H1 (cell line): ENCODE data around the gene MUC4. TPM values are rescaled to one million over a fixed set of nuclear protein-coding genes. Genes with fewer than 3 reads are reported as not detected.

Experiments used
- ASH2L ChIP-seq: fragments of 200-600, 300-600 bp; sonication (generic); IDR thresholded peaks from one replicate; pipeline ENCODE4 v1.7.1; 2017; ENCODE audit warnings: low read length
- GTF2F1 ChIP-seq: IDR thresholded peaks from 2 replicates; pipeline ENCODE4 v1.6.1; 2012; ENCODE audit warnings: low read depth, low read length, improper control_type of control experiment, borderline replicate concordance
- TCF12 ChIP-seq: IDR thresholded peaks from 2 replicates; pipeline ENCODE4 v1.6.1; 2011; ENCODE audit warnings: low read depth, mild to moderate bottlenecking, low read length
- polyA plus RNA-seq, 7 experiments: library from polyadenylated mRNA; depleted of rRNA in 3 of 7; stranded (reverse) in 5 of 7; unstranded in 2 of 7; fragments of >200 nt in 5 of 7; fragments of 200-250 nt in 2 of 7; gene quantifications; 1 replicate in 5 of 7; 2 replicates in 1 of 7; 4 replicates in 1 of 7; pipeline versions ENCODE4 v1.2.1 to v1.2.3, GENCODE V29; 2011 to 2013; ENCODE audit warnings: missing spikeins in 2 of 7, mixed read lengths in 2 of 7
- total RNA-seq: library from RNA; stranded (reverse); fragmentation: NEBNext Ultra II Directional; extraction: Animal tissue kit (Norgen Biotek cat#: 25700); gene quantifications from 2 replicates; pipeline ENCODE4 v1.2.1, GENCODE V29; 2021

Gene MUC4
- total and polyA plus RNA-seq, 2 of the 8 experiments (the other 6 are each of a cell fraction or from before 2014, with no cell fraction given): 0.89 to 2.0 TPM

DNA sequence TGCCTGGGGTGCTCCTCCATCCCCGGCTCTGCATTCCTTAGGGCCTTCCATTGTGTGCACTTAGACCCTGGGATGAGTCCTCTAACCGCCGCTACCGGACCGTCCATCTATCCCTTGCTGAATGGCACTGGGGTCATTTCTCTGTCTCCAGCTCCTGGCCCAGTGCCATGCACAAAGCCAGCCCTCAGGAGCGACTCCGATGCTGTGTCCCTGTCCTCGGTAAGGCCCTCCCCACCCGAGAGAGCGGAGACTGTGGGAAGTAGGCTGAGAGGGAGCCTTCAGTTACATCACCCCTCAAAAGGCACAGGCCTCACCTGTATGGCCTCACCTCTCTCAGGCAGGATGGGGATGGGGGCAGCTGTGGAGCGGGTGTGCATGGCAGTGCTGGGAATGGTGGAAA, 33.8 kb downstream of the MUC4 start (continued):
- no peak for TF ChIP-seq TCF12
- no peak for TF ChIP-seq ASH2L
- TF ChIP-seq GTF2F1: no peak
- TF ChIP-seq, all 59 proteins: peak for 0
